ENCODE measurements around the gene UQCRH. TPM values are rescaled to one million over a fixed set of nuclear protein-coding genes. Genes with fewer than 3 reads are reported as not detected.
"Not testable (repeated sequence)": the region's sequence is repeated elsewhere in the genome, so short reads cannot be mapped to it uniquely, and the experiment has no call there.

The UQCRH gene
- total RNA-seq, 3 donors from 2014 or later (not counting 1 experiment from before 2014, with no cell fraction given) = 91.1 to 120 (median 107) TPM

GRCh38 chr1:46363121-46363520 lies 59.6 kb downstream of the UQCRH start:
- Histone ChIP-seq H3K36me3 (ENCODE audit: control insufficient read depth, insufficient read depth, low read length) (peaks cover 49% of the 10 kb centered on the region), H3K4me1 (ENCODE audit: control insufficient read depth, insufficient read depth, low read length) (no peaks in the 10 kb centered on the region), H3K4me3 (ENCODE audit: low read length) (no peak overlapping the region), H3K27me3 (ENCODE audit: control insufficient read depth, insufficient read depth, low read length) (no peaks in the 10 kb centered on the region), H3K27ac (ENCODE audit: low read length) (no peak overlapping the region), H3K9me3 (ENCODE audit: control insufficient read depth, insufficient read depth, low read length) (no peaks in the 10 kb centered on the region)
- no peaks in the 10 kb centered on the region for H3K27me3 Mint-ChIP-seq (ENCODE audit: low read depth in 2 of 2)
- 98% methylated on average over 5 of the region's 5 CpGs for WGBS (ENCODE audit: insufficient coverage)
- peak overlapping the region in 1 of 2 donors; percentile 54 for H3K27ac Mint-ChIP-seq
- intact Hi-C loops (cut with micrococcal nuclease) = no loop called here
- peaks cover 0 to 3% of the 10 kb centered on the region in 2 donors for H3K4me1 Mint-ChIP-seq
- DNase-seq (no peak), ATAC-seq (no peak)
- no peak overlapping the region for H3K4me3 Mint-ChIP-seq
- H3K9me3 Mint-ChIP-seq = no peaks in the 10 kb centered on the region
- peaks cover 18% of the 10 kb centered on the region for H3K36me3 Mint-ChIP-seq
- TF ChIP-seq CTCF (IDR thresholded peaks at IDR 0.05) = no peak

- no peaks in the 10 kb centered on the region for H3K4me1 ChIP-seq (ENCODE audit: control insufficient read depth, insufficient read depth, low read length)
- Mint-ChIP-seq H3K4me3 (no peak overlapping the region), H3K9me3 (no peaks in the 10 kb centered on the region), H3K36me3 (peaks cover 18% of the 10 kb centered on the region), H3K27me3 (ENCODE audit: low read depth in 2 of 2) (no peaks in the 10 kb centered on the region), H3K27ac (no peak overlapping the region), H3K4me1 (peaks cover 0 to 3% of the 10 kb centered on the region in 2 donors)
- ATAC-seq (no peak), DNase-seq (no peak)
- WGBS (ENCODE audit: insufficient coverage) = 91% methylated on average over 5 of the region's 5 CpGs
- peaks cover 59% of the 10 kb centered on the region for H3K36me3 ChIP-seq (ENCODE audit: control insufficient read depth, insufficient read depth, low read length)
- intact Hi-C loops (cut with micrococcal nuclease) = no loop called here
- no peak overlapping the region for H3K27ac ChIP-seq (ENCODE audit: low read length)
- H3K4me3 ChIP-seq (ENCODE audit: low read length) = no peak overlapping the region
- TF ChIP-seq CTCF (IDR thresholded peaks at IDR 0.05) = no peak
- no peaks in the 10 kb centered on the region for H3K9me3 ChIP-seq (ENCODE audit: control insufficient read depth, insufficient read depth, low read length)
- no peaks in the 10 kb centered on the region for H3K27me3 ChIP-seq (ENCODE audit: control insufficient read depth, insufficient read depth, low read length)
These were observed 61.1 kb downstream of the UQCRH start for GRCh38 chr1:46364612-46365011.

- WGBS (ENCODE audit: insufficient coverage) = 97% methylated on average over 7 of the region's 8 CpGs
- H3K36me3 ChIP-seq (ENCODE audit: control insufficient read depth, insufficient read depth, low read length) = peaks cover 54% of the 10 kb centered on the region
- DNase-seq; H3K27me3 ChIP-seq (ENCODE audit: control insufficient read depth, insufficient read depth, low read length); H3K4me1 ChIP-seq (ENCODE audit: control insufficient read depth, insufficient read depth, low read length); H3K4me3 ChIP-seq (ENCODE audit: low read length); ATAC-seq; intact Hi-C loops (cut with micrococcal nuclease); H3K9me3 Mint-ChIP-seq; H3K27ac ChIP-seq (ENCODE audit: low read length); H3K27ac Mint-ChIP-seq; H3K27me3 Mint-ChIP-seq (ENCODE audit: low read depth in 2 of 2); H3K4me3 Mint-ChIP-seq; H3K4me1 Mint-ChIP-seq; H3K9me3 ChIP-seq (ENCODE audit: control insufficient read depth, insufficient read depth, low read length): not testable (repeated sequence)
- peaks cover 18% of the 10 kb centered on the region for H3K36me3 Mint-ChIP-seq
These were observed 62.3 kb downstream of the UQCRH start for GRCh38 chr1:46365796-46366195.

Other genes with a start within 250 kb of the UQCRH start
- 1 to 10 TPM; 5.2 to 6.2 (median 5.4) TPM for gene PIK3R3, start 171.1 kb upstream of the UQCRH start, total RNA-seq
- not detected for gene TSPAN1, start 128.6 kb upstream of the UQCRH start, total RNA-seq
- gene P3R3URF, start 127.2 kb upstream of the UQCRH start, total RNA-seq = not detected
- 10 to 100 TPM; 35.8 to 51.3 (median 47.0) TPM for gene POMGNT1, start 105.3 kb upstream of the UQCRH start, total RNA-seq
- not detected for gene LURAP1, start 100.4 kb upstream of the UQCRH start, total RNA-seq
- 1 to 10 TPM; 1.8 to 2.3 (median 1.8) TPM for gene RAD54L, start 55.9 kb upstream of the UQCRH start, total RNA-seq
- gene LRRC41, start 82 bp upstream of the UQCRH start, total RNA-seq = 10 to 100 TPM; 35.0 to 43.9 (median 35.8) TPM
- 10 to 100 TPM; 25.9 to 41.0 (median 36.3) TPM for gene NSUN4, start 37.1 kb downstream of the UQCRH start, total RNA-seq
- 1 to 10 TPM; 4.7 to 10.0 (median 7.9) TPM for gene FAAH, start 90.6 kb downstream of the UQCRH start, total RNA-seq
- not detected for gene DMBX1, start 186.1 kb downstream of the UQCRH start, total RNA-seq
- under 1 TPM in 1 of 3 donors, not detected in 2; 0.20 TPM for gene KNCN, start 247.9 kb downstream of the UQCRH start, total RNA-seq

Measured in natural killer cell (primary cell).